Measurements from ENCODE around the gene BBS9.

- TF ChIP-seq EZH2phosphoT487 (conservative IDR thresholded peaks at IDR 0.05; ENCODE audit: low read length) (no peak), CTCF (IDR thresholded peaks at IDR 0.05; ENCODE audit: insufficient read depth, low read length, poor library complexity, severe bottlenecking) (no peak)
Measured at GRCh38 chr7:33466203-33466602, 336.8 kb downstream of the BBS9 start.

Data from SU-DHL-6 (cell line).